COR-L47 (cell line): ENCODE measurements around the gene TUBA4A.
"Not testable (repeated sequence)": the region's sequence is repeated elsewhere in the genome, so short reads cannot be mapped to it uniquely, and the experiment has no call there.

Experiments used
- DNase-seq: peaks from one replicate; lab custom pipeline; 2025; lab: John Stamatoyannopoulos, UW

The TUBA4A gene

DNA sequence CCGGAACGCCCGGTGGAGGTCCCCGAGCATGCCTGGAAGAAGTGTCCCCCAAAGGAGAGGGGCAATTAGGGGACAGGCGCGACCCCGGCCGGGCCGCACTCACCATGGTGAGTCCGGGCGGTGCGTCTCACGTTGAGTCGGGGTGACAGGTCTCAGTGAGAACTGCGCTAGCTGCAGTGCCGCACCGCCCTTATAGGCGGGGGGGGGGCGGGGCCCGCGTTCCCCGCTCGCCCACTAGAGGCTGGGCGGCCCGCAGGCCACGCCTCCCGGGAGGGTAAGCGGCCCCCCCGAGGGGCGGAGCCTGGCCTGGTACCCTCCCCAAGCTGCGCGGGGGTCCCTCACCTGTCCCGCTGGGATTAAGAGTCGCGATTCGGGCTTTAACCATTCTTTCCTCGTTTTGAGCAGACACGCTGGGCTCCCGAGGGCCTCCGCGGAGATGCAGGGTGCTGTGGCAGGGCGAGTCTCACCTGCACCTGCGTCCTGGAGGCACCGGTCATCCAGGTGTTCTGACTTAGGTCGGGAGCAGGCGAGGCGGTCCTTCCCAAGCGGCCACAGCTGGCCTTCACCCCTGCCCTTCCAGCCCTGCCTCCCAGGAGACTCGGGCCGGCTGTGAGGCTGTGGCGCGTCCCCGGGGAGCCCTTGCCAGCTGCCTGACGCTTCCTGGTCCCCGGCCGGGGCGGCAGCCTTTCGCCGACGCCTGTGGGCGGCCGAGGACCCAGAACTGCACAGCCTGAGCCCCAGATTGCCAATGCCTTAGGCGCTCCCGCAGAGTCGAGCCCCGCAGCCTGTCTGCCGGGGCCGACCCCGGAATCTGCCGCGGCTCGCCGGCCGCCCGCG, at the start of gene TUBA4A:
TSS of gene TUBA4A (minus strand) at position 166 of the 837 bp plus-strand sequence. CDS start at position 106, 60 bp downstream.
- peak; percentile 79 for DNase-seq

DNA sequence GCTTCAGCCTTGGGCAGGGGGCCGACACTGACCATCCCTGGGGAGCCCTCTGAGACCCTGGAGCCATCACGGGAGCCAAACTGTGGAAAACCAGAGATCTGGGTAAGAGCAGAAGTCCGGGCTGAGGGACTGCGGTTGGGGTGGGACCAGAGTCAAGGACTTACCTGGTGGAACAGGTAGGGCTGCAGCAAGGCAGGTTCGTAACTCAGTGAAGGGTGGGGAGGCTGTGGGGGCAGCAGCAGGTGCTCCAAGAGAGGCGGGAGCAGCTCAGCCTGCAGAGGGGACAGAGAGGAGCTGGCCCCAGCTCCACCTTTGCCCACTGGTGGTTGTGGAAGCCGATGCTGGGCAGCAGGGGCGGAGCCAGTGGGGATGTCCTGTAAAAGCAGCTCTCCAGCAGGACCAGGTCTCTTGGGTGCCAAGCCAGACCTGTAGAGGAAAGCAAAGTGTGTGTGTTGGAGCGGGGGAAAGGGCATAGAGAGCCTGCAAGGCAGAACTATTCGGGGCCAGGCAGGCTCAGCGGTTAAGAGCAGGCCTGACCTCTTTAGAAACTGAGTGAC, 48.8 kb upstream of the TUBA4A start:
- no peak for DNase-seq

- no peak for DNase-seq
Observed at GRCh38 chr2:219300022-219300421, 46.3 kb upstream of the TUBA4A start.

- no peak for DNase-seq
Observed at GRCh38 chr2:219299372-219299760, 45.6 kb upstream of the TUBA4A start.

DNA sequence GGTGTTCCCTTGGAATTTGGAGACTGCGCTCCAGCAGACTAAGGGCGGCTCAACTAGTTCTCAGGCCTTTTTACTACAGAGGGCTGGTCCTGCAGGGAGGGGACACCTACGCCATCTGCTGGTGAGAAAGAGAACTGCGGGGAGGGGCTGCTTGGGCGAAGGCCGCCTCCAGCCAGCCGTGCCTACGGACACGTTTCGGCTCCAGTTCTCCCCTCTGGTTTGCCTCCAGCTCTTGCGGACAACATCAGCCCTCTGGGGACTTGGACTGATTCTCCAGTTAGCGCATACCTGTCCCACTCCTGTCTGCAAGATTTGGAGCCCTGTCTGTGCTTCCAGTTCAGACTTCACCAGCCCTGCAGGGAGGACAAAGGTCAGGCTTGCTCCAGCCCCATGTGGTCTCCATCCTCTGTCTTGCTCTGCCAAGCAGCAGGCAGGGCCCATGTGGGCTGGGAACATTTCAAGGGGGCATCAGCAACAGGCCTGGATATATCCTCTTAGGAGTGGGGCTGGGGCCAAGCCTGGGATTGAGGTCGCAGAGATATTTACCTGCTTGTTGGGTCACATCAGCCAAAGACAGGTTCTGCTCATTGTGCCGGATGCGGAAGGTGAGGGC, 45.1 kb upstream of the TUBA4A start:
- peak; percentile 56 for DNase-seq

GRCh38 chr2:219297766-219298456, 44.2 kb upstream of the TUBA4A start:
- DNase-seq: no peak

GRCh38 chr2:219296631-219297391, 43.1 kb upstream of the TUBA4A start:
- no peak for DNase-seq

DNA sequence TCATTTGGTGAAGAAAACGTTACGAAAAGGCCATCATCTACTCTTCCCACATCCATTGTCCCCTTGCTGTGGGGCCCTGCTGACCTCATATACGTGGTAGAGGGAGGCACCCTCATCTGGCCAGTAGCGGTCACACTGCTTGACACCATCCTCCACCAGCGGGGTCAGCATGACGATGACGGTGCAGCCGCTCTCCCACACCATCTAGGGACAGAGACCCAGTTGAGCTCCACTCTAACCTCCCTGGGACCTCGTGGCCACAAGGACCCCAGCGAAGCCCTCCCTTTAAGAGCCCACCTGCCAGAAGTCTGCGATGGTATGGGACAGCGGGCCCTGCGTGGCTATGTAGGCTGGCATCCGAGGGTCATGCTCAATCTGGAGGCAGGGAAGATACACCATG, 42.4 kb upstream of the TUBA4A start:
- DNase-seq: no peak

DNA sequence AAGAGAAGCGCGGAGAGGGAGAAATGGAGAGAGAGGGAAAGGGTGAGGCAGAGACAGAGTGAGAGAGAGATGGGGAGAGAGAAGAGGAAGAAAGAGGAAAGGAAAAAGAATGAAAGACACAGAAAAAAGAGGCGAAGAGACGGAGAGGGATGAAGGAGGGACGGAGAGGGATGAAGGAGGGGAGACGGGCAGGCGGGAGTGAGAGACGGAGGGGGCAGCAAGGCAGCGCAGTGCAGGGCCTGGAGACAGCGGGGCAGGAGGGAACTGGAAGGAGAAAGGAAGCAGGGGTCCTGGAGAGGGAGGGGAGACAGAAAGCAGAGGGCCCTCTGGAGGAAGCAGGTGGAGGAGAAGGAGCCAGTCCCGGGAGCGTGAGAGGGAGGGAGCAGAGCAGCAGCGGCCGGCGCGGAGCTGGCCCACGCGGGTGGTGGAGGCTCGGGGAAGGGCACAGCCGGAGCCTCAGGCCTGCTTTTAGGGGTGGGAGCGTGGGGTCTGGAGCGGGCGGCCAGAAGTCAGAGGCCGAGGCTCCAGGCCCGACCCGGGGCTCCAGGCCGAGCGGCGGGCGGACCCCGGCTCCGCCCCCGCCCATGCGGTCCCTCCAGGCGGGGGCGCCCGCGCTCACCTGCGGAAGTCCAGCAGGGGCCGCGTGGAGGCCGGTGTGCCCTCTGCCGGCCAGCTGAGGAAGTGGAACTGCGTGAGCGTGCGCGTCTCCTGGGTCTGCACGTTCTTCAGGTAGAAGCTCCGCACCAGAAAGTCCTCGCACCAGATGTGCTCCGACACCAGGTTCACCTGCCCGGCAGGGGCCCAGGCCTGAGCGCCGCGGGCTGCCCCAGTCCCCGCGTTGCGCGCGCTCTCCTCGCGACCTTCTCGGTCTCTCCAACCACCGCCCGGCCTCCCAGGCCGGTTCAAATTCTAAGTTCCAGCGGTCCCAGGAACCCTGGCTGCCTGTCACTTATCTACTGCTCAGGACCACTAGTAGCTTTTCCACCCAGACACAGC, 40.9 kb upstream of the TUBA4A start:
- peak; percentile 64 for DNase-seq

GRCh38 chr2:219293736-219294231, 40.1 kb upstream of the TUBA4A start:
- DNase-seq: no peak

DNA sequence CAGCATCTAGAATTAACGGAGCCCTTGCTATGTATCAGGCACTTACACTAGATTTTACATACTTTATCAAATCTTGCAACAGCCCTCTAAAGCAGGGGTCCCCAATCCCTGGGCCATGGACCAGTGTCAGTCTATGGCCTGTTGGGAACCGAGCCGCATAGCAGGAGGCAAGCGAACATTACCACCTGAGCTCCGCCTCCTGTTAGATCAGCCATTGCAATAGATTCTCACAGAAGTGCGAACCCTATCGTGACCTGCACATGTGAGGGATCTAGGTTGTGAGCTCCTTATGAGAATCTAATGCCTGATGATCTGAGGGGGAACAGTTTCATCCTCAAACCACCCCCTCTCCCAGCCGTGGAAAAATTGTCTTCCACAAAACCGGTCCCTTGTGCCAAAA, 38.9 kb upstream of the TUBA4A start:
- no peak for DNase-seq

DNA sequence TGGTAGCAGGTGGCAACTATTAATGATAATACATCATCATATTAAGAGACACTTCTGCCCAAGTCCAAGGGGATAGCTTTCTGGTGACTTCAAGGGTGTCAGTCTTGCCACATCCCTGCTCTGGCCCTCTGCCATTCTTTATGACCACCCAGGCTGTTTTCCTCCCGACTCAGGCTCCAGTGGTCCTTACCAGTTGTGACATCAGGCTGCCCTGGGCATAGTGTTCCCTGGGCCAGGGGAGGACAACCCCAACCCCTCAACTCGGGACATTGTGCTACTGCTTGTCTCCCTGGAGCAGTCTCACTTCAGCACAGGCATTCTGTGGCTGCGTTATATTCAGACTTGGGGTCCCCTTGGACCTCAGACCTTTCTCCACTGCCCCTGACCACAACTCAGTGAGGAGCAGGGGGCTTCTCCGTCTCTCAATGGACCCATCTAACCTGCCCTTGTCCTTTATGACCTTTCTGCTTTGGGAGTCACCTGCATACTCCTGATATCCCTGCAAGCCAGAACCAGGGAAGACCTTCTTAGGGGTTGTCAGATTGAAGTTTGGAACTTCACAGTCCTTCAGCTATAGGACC, 38.3 kb upstream of the TUBA4A start:
- no peak for DNase-seq

GRCh38 chr2:219291394-219291793, 37.7 kb upstream of the TUBA4A start:
- no peak for DNase-seq

DNA sequence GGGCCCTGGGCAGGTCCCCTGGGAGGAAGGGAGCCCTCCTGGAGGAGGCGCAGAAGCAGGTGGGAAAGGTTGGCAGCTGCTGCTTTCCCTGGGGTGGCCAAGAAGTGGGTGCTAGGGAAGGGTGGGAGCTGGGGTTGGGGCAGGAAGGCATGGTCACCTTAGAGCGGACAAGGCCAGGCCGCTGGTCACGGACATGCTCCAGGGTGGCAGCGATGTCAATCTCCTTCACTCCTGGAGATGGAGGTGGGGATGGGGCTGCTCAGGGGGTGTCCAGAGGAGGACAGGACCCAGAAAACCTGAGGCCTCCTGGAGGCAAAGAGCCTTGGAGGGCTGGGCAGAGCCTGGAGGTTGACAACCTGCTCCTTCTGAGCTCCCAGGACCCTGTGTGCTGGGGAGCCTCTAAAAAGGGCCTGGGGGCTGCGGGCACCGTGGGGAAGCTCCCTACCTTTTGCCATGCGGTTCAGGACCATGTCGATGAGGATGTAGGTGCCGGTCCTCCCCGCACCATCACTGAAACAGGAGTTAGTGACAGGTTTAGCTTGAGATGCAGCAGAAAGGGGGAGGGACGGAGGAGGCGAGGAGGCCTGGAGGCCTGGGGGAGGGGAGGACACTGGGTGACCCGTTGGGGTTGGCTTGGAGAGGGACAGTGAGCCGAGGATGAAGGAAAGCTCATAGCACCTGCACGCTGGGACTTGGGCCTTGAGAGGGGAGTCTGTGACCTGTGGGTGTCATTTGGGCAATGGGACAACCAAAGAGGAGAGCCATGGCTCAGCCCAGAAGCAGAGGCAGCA, 36.9 kb upstream of the TUBA4A start:
- DNase-seq: no peak

DNA sequence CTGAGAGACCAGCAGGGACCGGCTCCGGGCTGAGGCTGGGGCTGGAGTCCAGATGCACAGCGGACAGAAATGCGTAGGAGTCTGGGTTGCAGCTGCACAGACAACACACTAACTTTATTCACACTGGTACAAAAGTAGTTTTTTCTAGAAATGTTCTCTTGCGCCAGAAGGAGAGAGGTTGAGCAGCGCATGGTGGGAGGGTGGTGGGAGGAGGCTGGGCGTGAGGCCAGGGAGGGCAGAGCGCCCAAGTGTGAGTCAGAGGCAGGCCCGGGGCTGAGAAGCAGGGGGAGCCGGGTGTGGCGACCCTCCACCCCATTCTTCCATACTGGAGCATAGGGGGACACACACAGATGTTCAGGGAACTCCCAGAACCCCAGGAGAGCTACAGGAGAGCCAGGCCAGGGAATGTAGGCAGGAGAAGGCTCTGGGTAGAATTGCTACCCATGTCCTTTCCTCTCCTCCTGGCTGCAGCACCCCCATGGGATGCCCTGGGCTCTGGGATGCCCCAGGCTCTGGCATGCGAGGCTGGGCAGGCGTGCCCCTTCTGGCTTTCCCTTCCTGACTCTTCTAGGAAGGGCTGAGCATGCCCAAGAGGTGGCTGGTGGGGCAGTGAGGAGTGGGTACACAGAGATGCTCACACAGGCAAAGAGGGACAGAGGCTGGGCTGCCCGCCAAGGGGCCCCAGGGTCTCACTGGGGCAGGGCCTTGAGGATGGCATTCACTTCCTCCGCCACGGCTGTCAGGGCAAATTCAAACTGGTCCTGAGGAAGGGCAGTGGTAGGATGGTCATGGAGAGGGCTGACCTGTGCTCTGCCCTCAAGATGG, 36.0 kb upstream of the TUBA4A start:
- no peak for DNase-seq

DNA sequence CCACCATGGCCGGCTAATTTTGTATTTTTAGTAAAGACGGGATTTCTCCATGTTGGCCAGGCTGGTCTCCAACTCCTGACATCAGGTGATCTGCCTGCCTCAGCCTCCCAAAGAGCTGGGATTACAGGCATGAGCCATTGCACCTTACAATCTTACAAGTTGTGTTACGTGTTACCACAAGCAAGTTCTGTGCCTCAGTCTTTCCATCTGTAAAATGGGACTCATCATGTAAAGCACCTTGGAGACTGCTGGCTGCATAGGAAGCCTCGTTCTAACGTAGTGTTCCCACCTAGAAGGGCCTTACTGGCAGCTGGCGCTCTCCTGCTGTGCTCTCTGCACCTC, 35.4 kb upstream of the TUBA4A start:
- DNase-seq: no peak

DNA sequence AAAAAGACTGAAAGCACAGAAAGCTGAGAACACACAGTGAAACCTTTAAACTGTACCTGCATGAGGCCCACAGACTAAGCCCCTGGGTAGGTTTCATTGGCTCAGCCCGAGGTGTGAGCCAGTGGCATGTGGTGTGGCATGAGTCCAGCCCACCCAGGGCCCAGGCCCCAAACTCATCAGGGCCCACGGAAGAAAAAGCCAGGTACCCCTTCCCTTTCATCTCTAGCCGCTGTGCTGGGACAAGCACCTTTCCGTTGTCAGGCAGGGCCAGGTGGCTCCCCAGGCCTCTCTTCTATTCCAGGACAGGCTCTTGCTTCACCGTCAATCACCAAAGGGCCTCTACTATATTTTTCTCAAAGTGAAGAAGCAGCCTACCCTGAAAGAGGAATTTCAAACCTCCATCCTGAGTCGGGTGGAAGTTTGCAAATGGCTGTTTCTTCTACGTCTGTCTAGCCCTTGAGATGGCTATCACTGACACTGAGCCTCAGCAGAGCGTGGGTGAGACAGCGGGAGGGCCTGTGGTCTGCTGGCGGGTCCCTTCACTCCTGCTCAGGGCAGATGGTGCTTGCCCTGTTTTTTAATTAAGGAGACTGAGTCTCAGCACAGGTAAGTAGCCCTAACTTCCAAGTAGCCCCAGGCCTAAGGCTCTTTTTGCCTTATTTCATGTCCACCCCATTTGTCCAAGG, 34.0 kb upstream of the TUBA4A start:
- DNase-seq: no peak

DNA sequence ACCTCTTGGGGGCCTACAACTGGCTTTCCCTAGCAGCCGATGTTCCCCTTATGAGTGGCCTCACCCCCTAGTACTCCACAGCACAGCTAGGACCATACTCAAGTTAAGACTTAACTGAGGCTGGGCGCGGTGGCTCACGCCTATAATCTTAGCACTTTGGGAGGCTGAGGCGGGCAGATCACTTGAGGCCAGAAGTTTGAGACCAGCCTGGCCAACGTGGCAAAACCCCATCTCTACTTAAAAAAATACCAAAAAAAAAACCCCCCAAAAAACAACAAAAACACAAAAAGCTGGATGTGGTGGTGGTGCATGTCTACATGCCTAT, 33.4 kb upstream of the TUBA4A start:
- DNase-seq: not testable (repeated sequence)
